DOHH2 (cell line): ENCODE data around the gene WFDC10B.
"Not testable (repeated sequence)": the region's sequence is repeated elsewhere in the genome, so short reads cannot be mapped to it uniquely, and the experiment has no call there.

Experiments
- H3F3A ChIP-seq: fragments of 200-600 bp; sonication (generic), shearing (Covaris generic); 2 replicates; pipeline ENCODE4 v1.6.0; 2016; ENCODE audit warnings: antibody characterized with exemption, mild to moderate bottlenecking; ENCODE audit not compliant: control insufficient read depth, insufficient read depth
- H3K27ac ChIP-seq: fragments of 200-600 bp; sonication (generic); 2 replicates; pipeline ENCODE4 v1.5.1; 2014; ENCODE audit warnings: low read depth, mild to moderate bottlenecking, low read length, moderate library complexity
- H3K27me3 ChIP-seq: fragments of 200-600 bp; sonication (generic); 2 replicates; pipeline ENCODE4 v1.6.1; 2014; ENCODE audit warnings: mild to moderate bottlenecking, low read length, mixed read lengths; ENCODE audit not compliant: control insufficient read depth
- H3K36me3 ChIP-seq: fragments of 200-600 bp; sonication (generic); 2 replicates; pipeline ENCODE4 v1.6.1; 2014; ENCODE audit warnings: mild to moderate bottlenecking, low read length, moderate library complexity, mixed read lengths; ENCODE audit not compliant: control insufficient read depth
- H3K4me1 ChIP-seq: fragments of 200-600 bp; sonication (generic); 2 replicates; pipeline ENCODE4 v1.6.1; 2014; ENCODE audit warnings: mild to moderate bottlenecking, low read length, mixed read lengths; ENCODE audit not compliant: control insufficient read depth
- H3K4me2 ChIP-seq: fragments of 200-600 bp; sonication (generic); 2 replicates; pipeline ENCODE4 v1.6.0; 2014; ENCODE audit warnings: mild to moderate bottlenecking, low read length, moderate library complexity
- H3K4me3 ChIP-seq: fragments of 200-600 bp; sonication (generic); 2 replicates; pipeline ENCODE4 v1.5.1; 2014; ENCODE audit warnings: mild to moderate bottlenecking, low read length, mixed read lengths
- H3K79me2 ChIP-seq: fragments of 200-600 bp; sonication (generic); 2 replicates; pipeline ENCODE4 v1.6.1; 2014; ENCODE audit warnings: mild to moderate bottlenecking, low read length, mixed read lengths; ENCODE audit not compliant: control insufficient read depth
- H3K9me2 ChIP-seq: fragments of 200-600 bp; sonication (generic); replicated peaks from 2 replicates; pipeline ENCODE4 v1.6.1; 2014; ENCODE audit warnings: mild to moderate bottlenecking, low read length, mixed read lengths; ENCODE audit not compliant: control insufficient read depth
- H3K9me3 ChIP-seq: fragments of 200-600 bp; sonication (generic); 2 replicates; pipeline ENCODE4 v1.6.1; 2014; ENCODE audit warnings: antibody characterized with exemption, low read length, mixed read lengths; ENCODE audit not compliant: control insufficient read depth, insufficient read depth
- H4K20me1 ChIP-seq: fragments of 200-600 bp; sonication (generic); 2 replicates; pipeline ENCODE4 v1.6.0; 2014; ENCODE audit warnings: low read depth, mild to moderate bottlenecking, antibody characterized with exemption, low read length, moderate library complexity; ENCODE audit not compliant: control insufficient read depth, insufficient read depth
- EZH2phosphoT487 ChIP-seq: fragments of 200-600 bp; sonication (generic); IDR thresholded peaks from 2 replicates; pipeline ENCODE4 v1.6.1; 2017; ENCODE audit warnings: borderline replicate concordance, mild to moderate bottlenecking, antibody characterized with exemption, low read length, moderate library complexity, mixed read lengths
- TF ChIP-seq, protein P1 (sequence below): fragments of 200-600 bp; sonication (generic); IDR thresholded peaks from one replicate; pipeline ENCODE4 v1.5.1; 2014; ENCODE audit warnings: antibody characterized with exemption, mild to moderate bottlenecking, low read depth, low read length; ENCODE audit not compliant: poor library complexity, severe bottlenecking

The WFDC10B gene

DNA sequence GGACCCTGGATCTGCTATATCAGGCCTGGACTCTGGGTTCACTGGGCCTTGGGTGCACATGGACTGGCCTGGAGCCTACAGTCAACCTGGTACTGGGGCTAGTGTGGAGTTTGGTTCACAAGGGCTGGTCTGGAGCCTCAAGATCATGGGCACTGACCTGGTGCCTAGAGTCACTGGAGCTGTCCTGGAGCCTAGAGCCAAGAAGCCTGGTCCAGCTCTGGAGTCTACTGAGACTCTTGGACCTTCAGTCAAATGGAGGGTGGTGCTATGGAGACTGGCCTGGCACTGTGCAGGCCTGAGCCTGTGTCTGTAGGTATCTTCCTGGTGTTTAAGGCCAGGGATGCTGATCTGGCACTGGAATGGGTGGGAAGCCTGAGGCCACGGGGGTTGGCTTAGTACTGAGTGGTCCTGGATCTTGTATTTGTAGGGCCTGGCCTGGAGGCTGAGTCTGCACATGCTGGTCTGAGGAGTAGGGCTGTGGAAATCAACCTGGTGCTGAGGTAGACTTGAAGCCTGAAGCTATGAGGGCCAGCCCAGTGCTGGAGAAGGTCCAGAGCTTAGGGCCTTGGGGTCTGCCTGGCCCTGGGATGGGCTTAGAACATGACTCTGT is 57.3 kb downstream of the WFDC10B start:
- H3K4me3 ChIP-seq, result no peak overlapping the region
- TF ChIP-seq, protein P1, sequence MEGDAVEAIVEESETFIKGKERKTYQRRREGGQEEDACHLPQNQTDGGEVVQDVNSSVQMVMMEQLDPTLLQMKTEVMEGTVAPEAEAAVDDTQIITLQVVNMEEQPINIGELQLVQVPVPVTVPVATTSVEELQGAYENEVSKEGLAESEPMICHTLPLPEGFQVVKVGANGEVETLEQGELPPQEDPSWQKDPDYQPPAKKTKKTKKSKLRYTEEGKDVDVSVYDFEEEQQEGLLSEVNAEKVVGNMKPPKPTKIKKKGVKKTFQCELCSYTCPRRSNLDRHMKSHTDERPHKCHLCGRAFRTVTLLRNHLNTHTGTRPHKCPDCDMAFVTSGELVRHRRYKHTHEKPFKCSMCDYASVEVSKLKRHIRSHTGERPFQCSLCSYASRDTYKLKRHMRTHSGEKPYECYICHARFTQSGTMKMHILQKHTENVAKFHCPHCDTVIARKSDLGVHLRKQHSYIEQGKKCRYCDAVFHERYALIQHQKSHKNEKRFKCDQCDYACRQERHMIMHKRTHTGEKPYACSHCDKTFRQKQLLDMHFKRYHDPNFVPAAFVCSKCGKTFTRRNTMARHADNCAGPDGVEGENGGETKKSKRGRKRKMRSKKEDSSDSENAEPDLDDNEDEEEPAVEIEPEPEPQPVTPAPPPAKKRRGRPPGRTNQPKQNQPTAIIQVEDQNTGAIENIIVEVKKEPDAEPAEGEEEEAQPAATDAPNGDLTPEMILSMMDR, result no peak
- TF ChIP-seq EZH2phosphoT487, result no peak
- H3K4me1 ChIP-seq, result no peaks in the 10 kb centered on the region
- H4K20me1 ChIP-seq, result no peaks in the 10 kb centered on the region
- no peaks in the 10 kb centered on the region for H3F3A ChIP-seq
- H3K79me2 ChIP-seq, result no peaks in the 10 kb centered on the region
- no peaks in the 10 kb centered on the region for H3K36me3 ChIP-seq
- no peaks in the 10 kb centered on the region for H3K27me3 ChIP-seq
- H3K27ac ChIP-seq, result no peak overlapping the region
- H3K9me3 ChIP-seq, result no peaks in the 10 kb centered on the region
- no peaks in the 10 kb centered on the region for H3K9me2 ChIP-seq
- no peak overlapping the region for H3K4me2 ChIP-seq

DNA sequence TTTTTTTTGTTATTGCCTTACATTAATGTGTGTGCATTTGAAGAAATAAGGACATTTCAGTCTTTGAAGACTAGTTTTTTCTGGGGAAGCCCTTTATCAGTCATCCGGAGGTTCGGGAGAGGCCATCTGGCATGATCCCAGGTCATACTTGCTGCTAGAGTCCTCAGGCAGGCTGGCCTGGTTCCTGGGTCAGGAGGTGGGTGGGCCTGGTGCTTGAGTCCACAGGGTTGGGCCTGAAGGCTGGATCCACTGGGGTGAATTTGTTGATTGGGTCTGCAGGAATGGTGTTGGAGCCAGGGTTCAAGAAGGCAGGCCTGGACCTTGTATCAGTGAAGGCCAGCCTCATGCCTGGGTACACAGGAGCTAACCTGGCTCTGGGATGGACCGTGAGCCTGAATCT is 57.9 kb downstream of the WFDC10B start:
- Histone ChIP-seq H3K36me3 (no peaks in the 10 kb centered on the region), H3K4me2 (no peak overlapping the region), H3K9me3 (no peaks in the 10 kb centered on the region), H4K20me1 (no peaks in the 10 kb centered on the region), H3F3A (no peaks in the 10 kb centered on the region), H3K27me3 (no peaks in the 10 kb centered on the region), H3K4me1 (no peaks in the 10 kb centered on the region), H3K27ac (no peak overlapping the region), H3K9me2 (no peaks in the 10 kb centered on the region), H3K79me2 (no peaks in the 10 kb centered on the region), H3K4me3 (no peak overlapping the region)
- TF ChIP-seq EZH2phosphoT487, result no peak
- TF ChIP-seq, protein P1, result no peak

DNA sequence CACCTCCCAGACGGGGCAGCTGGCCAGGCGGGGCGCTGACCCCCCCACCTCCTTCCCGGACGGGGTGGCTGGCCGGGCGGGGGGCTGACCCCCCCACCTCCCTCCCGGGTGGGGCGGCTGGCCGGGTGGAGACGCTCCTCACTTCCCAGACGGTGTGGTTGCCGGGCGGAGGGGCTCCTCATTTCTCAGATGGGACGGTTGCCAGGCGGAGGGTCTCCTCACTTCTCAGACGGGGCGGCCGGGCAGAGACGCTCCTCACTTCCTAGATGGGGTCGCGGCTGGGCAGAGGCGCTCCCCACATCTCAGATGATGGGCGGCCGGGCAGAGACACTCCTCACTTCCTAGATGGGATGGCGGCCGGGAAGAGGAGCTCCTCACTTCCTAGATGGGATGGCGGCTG is 59.0 kb downstream of the WFDC10B start:
- H3K4me2 ChIP-seq, H3K79me2 ChIP-seq, H3K4me3 ChIP-seq, H3F3A ChIP-seq, H3K9me3 ChIP-seq, H3K4me1 ChIP-seq, H3K36me3 ChIP-seq, H3K9me2 ChIP-seq, H3K27ac ChIP-seq, H4K20me1 ChIP-seq, H3K27me3 ChIP-seq: not testable (repeated sequence)

DNA sequence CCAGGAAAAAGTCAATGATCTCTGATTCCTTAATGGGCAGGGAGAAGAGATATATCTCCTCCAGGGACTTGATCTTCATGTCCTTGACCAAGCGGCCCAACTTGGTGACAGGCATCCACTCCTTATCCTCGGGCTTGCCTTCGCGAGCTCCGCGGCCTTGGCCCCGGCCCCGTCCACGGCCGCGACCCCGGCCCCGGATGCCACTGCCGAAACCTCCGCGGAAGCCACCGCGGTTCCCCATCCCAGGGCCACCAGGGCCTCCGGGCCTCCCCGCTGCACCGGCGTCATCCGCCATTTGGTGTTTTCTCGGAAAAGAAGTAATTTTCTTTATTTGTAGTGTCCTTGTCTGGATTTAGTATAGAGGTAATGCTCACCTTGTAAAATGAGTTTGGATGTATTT is 63.7 kb downstream of the WFDC10B start:
- H3K27ac ChIP-seq, H3K36me3 ChIP-seq, H3K27me3 ChIP-seq, H3F3A ChIP-seq, H4K20me1 ChIP-seq, H3K4me3 ChIP-seq, H3K9me3 ChIP-seq, H3K4me2 ChIP-seq, H3K79me2 ChIP-seq, H3K4me1 ChIP-seq, H3K9me2 ChIP-seq: not testable (repeated sequence)
